IPS-15b (cell line): ENCODE results near the gene MKNK1.

Experiments used
- H3K27me3 ChIP-seq: one replicate; pipeline ENCODE4 v1.6.1; 2013; ENCODE audit warnings: low read length; ENCODE audit not compliant: control insufficient read depth, insufficient read depth
- H3K36me3 ChIP-seq: one replicate; pipeline ENCODE4 v1.6.1; 2013; ENCODE audit warnings: low read length; ENCODE audit not compliant: control insufficient read depth, insufficient read depth
- H3K4me1 ChIP-seq: one replicate; pipeline ENCODE4 v1.6.1; 2013; ENCODE audit warnings: mild to moderate bottlenecking, low read length; ENCODE audit not compliant: control insufficient read depth, insufficient read depth
- H3K4me3 ChIP-seq: one replicate; pipeline ENCODE4 v1.5.1; 2013; ENCODE audit warnings: low read depth, low read length
- H3K9ac ChIP-seq: one replicate; pipeline ENCODE4 v1.6.1; 2013; ENCODE audit warnings: low read depth, mild to moderate bottlenecking, low read length
- H3K9me3 ChIP-seq: one replicate; pipeline ENCODE4 v1.6.1; 2013; ENCODE audit warnings: mild to moderate bottlenecking, low read length; ENCODE audit not compliant: control insufficient read depth, insufficient read depth

MKNK1 gene

DNA sequence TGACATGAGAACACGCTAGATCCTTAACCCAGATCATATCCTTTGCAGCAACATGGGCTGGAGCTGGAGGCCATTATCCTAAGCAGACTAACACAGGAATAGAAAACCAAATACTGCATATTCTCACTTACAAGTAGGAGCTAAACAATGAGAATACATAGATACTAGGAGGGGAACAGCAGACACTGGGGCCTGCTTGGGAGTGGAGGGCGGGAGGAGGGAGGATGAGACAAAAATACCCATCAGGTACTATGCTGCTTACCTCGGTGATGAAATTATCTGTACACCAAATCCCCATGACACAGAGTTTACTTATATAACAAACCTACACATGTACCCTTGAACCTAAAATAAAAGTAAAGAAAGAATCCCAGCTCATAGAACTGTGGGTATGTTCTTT is 13.8 kb upstream of the MKNK1 start:
- Histone ChIP-seq H3K9ac (no peak overlapping the region), H3K9me3 (no peaks in the 10 kb centered on the region), H3K27me3 (peaks cover 24% of the 10 kb centered on the region), H3K36me3 (no peaks in the 10 kb centered on the region), H3K4me3 (no peak overlapping the region), H3K4me1 (peaks cover 26% of the 10 kb centered on the region)

- H3K9ac ChIP-seq, result peak overlapping the region; percentile 65
- no peaks in the 10 kb centered on the region for H3K36me3 ChIP-seq
- H3K27me3 ChIP-seq, result peaks cover 24% of the 10 kb centered on the region
- H3K9me3 ChIP-seq, result no peaks in the 10 kb centered on the region
- peaks cover 25% of the 10 kb centered on the region for H3K4me1 ChIP-seq
- peak overlapping the region; percentile 79 for H3K4me3 ChIP-seq
Measured at GRCh38 chr1:46617108-46617800, 13.2 kb upstream of the MKNK1 start.

- peak within 1 kb of the TSS; percentile 79 for H3K4me3 ChIP-seq
- no peaks in the 10 kb centered on the region for H3K9me3 ChIP-seq
- peaks cover 24% of the 10 kb centered on the region for H3K27me3 ChIP-seq
- H3K9ac ChIP-seq, result peak within 1 kb of the TSS; percentile 65
- no peaks in the 10 kb centered on the region for H3K36me3 ChIP-seq
- H3K4me1 ChIP-seq, result peaks cover 28% of the 10 kb centered on the region
Measured at GRCh38 chr1:46616277-46617107, 12.4 kb upstream of the MKNK1 start, which contains the start of gene MOB3C. MOB3C (minus strand) TSS chr1:46616811; CDS start chr1:46613321, 3,490 bp downstream.

DNA sequence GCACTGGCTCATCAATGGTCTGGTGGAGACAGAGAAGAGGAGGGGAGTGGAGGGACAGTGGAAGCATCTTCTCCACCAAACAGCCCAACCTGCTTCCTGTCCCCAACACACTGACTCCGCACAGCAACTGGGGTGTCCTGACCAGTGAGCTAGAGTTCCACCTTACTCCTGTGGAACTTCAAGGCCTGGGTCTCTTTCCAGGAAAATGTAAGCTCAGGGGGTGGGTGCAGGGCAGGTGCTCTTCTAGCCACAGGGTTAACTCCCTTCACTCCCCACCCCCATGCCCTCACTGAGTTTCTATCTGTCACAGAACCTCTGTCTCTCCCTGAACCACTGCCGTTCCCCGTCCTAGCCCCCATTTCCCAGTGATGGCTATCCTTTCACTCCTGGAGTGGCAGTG is 11.7 kb upstream of the MKNK1 start:
- H3K4me3 ChIP-seq, result peak overlapping the region; percentile 49
- no peaks in the 10 kb centered on the region for H3K36me3 ChIP-seq
- H3K9me3 ChIP-seq, result no peaks in the 10 kb centered on the region
- H3K4me1 ChIP-seq, result peaks cover 29% of the 10 kb centered on the region
- peaks cover 24% of the 10 kb centered on the region for H3K27me3 ChIP-seq
- no peak overlapping the region for H3K9ac ChIP-seq

- Histone ChIP-seq H3K9ac (no peak overlapping the region), H3K9me3 (no peaks in the 10 kb centered on the region), H3K4me1 (peaks cover 29% of the 10 kb centered on the region), H3K4me3 (no peak overlapping the region), H3K36me3 (no peaks in the 10 kb centered on the region), H3K27me3 (peaks cover 23% of the 10 kb centered on the region)
Measured at GRCh38 chr1:46615088-46615487, 11.0 kb upstream of the MKNK1 start.

DNA sequence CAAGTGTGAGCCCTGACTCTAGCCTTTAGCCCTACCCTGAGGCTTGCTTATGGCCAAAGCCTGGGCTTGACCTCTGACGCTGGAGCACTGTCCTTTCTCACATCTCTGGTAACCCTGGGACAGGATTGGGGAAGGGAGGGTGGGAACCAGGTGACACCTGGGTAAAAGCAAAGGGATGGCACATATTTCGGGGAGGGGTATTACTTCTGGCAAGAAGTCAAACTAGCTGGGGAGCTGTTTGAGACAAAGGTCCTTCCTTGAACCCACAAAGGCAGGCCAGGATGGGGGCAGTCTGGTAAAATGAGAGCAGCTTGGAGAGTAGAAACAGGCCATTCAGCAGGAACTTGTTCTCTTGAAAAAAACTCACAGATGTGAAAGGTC is 10.5 kb upstream of the MKNK1 start:
- H3K4me1 ChIP-seq, result peaks cover 29% of the 10 kb centered on the region
- H3K4me3 ChIP-seq, result no peak overlapping the region
- H3K36me3 ChIP-seq, result no peaks in the 10 kb centered on the region
- no peak overlapping the region for H3K9ac ChIP-seq
- no peaks in the 10 kb centered on the region for H3K9me3 ChIP-seq
- H3K27me3 ChIP-seq, result peaks cover 22% of the 10 kb centered on the region

- no peaks in the 10 kb centered on the region for H3K9me3 ChIP-seq
- H3K9ac ChIP-seq, result no peak overlapping the region
- H3K27me3 ChIP-seq, result peaks cover 19% of the 10 kb centered on the region
- H3K36me3 ChIP-seq, result no peaks in the 10 kb centered on the region
- peak overlapping the region; percentile 18 for H3K4me3 ChIP-seq
- H3K4me1 ChIP-seq, result peaks cover 29% of the 10 kb centered on the region
Measured at GRCh38 chr1:46613661-46614603, 9.9 kb upstream of the MKNK1 start.

DNA sequence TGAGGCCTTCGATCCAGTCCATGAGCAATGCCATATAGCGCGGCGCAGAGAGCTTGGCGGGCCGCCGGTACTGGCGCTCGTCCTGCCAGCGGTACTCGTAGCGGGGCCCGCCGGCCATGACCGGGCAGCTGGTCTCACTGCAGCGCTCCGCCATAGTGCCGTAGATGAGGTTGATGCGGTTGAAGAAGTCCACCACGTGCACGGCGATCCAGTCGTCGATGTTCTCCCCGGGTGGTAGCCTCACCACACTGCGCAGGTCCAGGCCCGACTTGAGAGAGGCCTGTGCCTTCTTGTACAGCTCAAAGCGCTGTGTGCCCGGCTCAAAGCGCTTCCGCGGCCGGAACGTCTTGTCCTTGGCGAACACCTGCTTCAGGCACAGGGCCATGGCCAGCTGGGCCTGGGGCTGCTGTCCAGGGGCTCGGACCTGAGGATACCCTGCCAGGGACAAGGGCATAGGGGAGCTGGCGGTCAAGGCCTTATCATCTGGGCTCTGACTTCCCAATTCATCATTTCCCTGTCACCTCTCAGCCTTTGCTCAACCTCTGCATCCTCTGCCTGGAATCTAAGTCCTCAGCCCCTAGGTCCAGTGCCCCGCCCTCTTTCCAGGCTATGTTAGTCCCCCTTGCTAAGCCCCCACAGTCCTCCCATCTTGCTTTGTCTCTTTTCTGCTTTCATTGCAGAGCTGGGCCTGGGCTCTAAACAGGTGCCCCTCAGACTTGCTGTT is 9.0 kb upstream of the MKNK1 start:
- Histone ChIP-seq H3K4me3 (peak overlapping the region; percentile 18), H3K9ac (no peak overlapping the region), H3K36me3 (no peaks in the 10 kb centered on the region), H3K9me3 (no peaks in the 10 kb centered on the region), H3K27me3 (peaks cover 13% of the 10 kb centered on the region), H3K4me1 (peaks cover 29% of the 10 kb centered on the region)

DNA sequence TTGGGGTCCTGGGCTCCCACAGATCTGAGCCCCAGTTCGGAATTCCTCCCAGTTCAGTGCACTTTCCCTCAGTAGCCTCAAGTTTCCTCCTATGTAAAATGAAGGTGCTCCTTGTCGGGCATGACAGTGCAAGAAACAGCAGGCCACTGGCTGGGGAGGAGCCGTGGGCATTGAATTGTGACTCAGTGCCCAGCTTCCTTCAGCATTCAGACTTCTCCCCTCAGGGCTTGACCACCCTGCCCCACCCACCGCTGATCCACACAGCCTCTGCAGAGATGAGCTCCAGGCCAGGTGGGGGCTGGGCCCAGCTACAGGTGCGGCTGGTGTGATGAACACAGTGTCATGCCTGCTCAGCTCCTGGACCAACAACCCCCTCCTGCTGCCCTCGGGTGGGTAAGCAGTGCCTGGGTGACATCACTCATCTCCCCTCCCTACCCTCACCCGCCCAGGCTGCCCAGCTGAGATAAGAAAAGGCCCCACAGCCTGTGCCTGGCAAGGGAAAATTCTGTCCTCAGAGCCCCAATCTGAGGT is 7.7 kb upstream of the MKNK1 start:
- no peak overlapping the region for H3K4me3 ChIP-seq
- no peaks in the 10 kb centered on the region for H3K27me3 ChIP-seq
- no peaks in the 10 kb centered on the region for H3K36me3 ChIP-seq
- H3K9ac ChIP-seq, result no peak overlapping the region
- H3K9me3 ChIP-seq, result no peaks in the 10 kb centered on the region
- peaks cover 25% of the 10 kb centered on the region for H3K4me1 ChIP-seq

GRCh38 chr1:46607345-46608130 is 3.5 kb upstream of the MKNK1 start:
- Histone ChIP-seq H3K27me3 (peaks cover 2% of the 10 kb centered on the region), H3K4me1 (peaks cover 11% of the 10 kb centered on the region), H3K9me3 (no peaks in the 10 kb centered on the region), H3K9ac (no peak overlapping the region), H3K36me3 (no peaks in the 10 kb centered on the region), H3K4me3 (no peak overlapping the region)
